Naive thymus-derived CD8-positive, alpha-beta T cell (primary cell): Measurements from ENCODE around the gene GGT5. TPM values are rescaled to one million over a fixed set of nuclear protein-coding genes. Genes with fewer than 3 reads are reported as not detected.
"Not testable (repeated sequence)": the region's sequence is repeated elsewhere in the genome, so short reads cannot be mapped to it uniquely, and the experiment has no call there.

ENCODE experiments used
- ATAC-seq, 2 donors: fragments of 150-1000 bp; cut with Tn5 transposase in 1 of 2; sonication (Bioruptor Pico), chemical (Tn5 transposase) in 1 of 2; 1 replicate in 1 of 2; 2 replicates in 1 of 2; pipeline ENCODE4 v1.10.0; 2021; ENCODE audit warnings: mild to moderate bottlenecking in 2 of 2, moderate library complexity in 2 of 2
- POLR2A ChIA-PET: fragments of 350-600 bp; sonication (Branson Sonifier 250); formaldehyde crosslinking; loops from one replicate; lab custom pipeline; 2021; ENCODE audit warnings: antibody characterized with exemption; lab: Charles Lee
- DNase-seq, 10 donors: peaks; one replicate each; pipeline versions ENCODE4 v3.0.0 to v3.0.0-alpha.2; 2020 to 2022
- H3K27ac Mint-ChIP-seq, 10 donors: one replicate each; pipeline ENCODE4 v1.8.0; 2020 to 2022; ENCODE audit warnings: mild to moderate bottlenecking in 10 of 10, mixed read lengths in 10 of 10, moderate library complexity in 4 of 10, inconsistent platforms in 1 of 10
- H3K27me3 Mint-ChIP-seq, 5 donors: one replicate each; pipeline ENCODE4 v1.8.0; 2021 to 2022; ENCODE audit warnings: mixed read lengths in 5 of 5
- H3K36me3 Mint-ChIP-seq, 3 donors: one replicate each; pipeline ENCODE4 v1.8.0; 2020 to 2022; ENCODE audit warnings: mixed read lengths in 3 of 3, mild to moderate bottlenecking in 2 of 3, inconsistent platforms in 1 of 3
- H3K4me1 Mint-ChIP-seq, 4 donors: one replicate each; pipeline ENCODE4 v1.8.0; 2021 to 2022; ENCODE audit warnings: mixed read lengths in 4 of 4
- H3K4me3 Mint-ChIP-seq, 10 donors: one replicate each; pipeline ENCODE4 v1.8.0; 2020 to 2022; ENCODE audit warnings: mild to moderate bottlenecking in 10 of 10, mixed read lengths in 10 of 10, moderate library complexity in 6 of 10, inconsistent platforms in 1 of 10
- H3K9me3 Mint-ChIP-seq, 9 donors: one replicate each; pipeline ENCODE4 v1.8.0; 2020 to 2022; ENCODE audit warnings: mixed read lengths in 9 of 9, mild to moderate bottlenecking in 3 of 9, inconsistent platforms in 1 of 9, moderate library complexity in 1 of 9
- polyA plus RNA-seq, 3 donors: library from polyadenylated mRNA; unstranded; fragments of 300-500 nt; fragmentation: Illumina TruSeq; gene quantifications; one replicate each; pipeline ENCODE4 v1.2.3, GENCODE V29; 2021
- total RNA-seq, 8 experiments: library from RNA in 2 of 8; stranded (reverse) in 2 of 8; gene quantifications; one replicate each; pipeline ENCODE4 v1.2.3 and lab custom pipeline; 2021 to 2026

GGT5 gene
- total and polyA plus RNA-seq, 5 experiments from 2014 or later: 0.08 TPM; not detected in 4

DNA sequence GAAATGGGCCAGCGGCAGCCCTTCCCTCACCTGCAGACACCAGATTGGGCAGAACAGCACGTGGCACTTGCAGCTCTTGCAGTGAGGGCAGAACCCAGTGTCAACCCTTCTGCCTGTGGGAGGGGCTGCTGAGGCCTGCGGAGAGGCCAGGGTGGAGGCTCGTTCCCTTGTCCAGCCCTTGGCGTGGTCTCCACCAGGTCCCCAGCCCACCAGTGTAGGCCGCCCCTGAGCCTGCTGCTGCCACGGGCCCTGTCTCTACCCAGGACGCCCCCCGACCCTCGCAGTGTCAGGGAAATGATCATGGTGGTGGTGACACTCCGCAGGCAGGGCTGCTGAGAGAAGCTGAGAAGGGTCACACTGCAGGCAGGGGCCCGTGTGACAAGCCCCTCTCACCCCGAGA, 11.3 kb upstream of the GGT5 start:
- H3K9me3 Mint-ChIP-seq, DNase-seq, POLR2A ChIA-PET, H3K27me3 Mint-ChIP-seq, ATAC-seq, H3K36me3 Mint-ChIP-seq, H3K4me3 Mint-ChIP-seq, H3K27ac Mint-ChIP-seq, H3K4me1 Mint-ChIP-seq: not testable (repeated sequence)

DNA sequence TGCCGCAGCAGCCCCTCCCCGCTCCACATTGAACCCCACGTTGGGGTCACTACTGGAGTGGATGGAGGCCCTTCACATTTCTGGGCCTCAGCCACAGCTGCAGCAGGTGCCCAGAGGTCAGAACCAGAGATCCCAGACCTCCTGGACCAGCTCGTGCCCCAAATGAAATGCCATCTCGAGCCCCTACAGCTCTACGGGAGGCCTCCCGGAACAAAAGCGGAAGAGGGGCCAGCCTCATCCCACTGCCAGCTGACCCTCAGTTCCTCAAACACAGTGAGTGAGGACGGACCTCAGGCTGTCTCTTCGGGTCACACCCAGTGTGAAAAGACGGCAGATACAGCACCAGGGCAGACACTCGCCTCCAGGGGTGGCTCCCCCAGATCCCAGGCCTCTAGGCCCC, 8.2 kb upstream of the GGT5 start:
- ATAC-seq, H3K4me1 Mint-ChIP-seq, H3K27me3 Mint-ChIP-seq, DNase-seq, H3K4me3 Mint-ChIP-seq, H3K9me3 Mint-ChIP-seq, POLR2A ChIA-PET, H3K27ac Mint-ChIP-seq, H3K36me3 Mint-ChIP-seq: not testable (repeated sequence)

DNA sequence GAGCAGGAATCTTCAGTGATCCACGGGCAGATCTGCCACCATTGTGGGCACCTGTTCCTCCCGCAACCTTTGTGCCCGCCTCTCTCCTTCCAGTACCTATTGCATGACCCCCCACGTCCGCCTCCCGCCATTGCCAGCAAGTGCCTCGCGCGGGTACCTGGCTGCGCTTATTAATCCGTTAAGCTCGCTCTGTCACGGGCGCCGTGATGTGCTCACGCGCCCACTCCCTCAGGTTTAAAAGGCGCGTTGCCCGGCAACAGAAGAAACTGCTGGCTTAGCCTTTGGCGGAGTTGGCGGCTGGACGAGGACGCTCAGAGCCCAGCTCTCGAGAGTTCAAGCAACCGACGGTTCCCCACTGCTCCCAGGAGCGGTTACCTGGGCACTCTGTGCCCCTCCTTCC, 6.4 kb upstream of the GGT5 start:
- H3K4me1 Mint-ChIP-seq, H3K9me3 Mint-ChIP-seq, H3K36me3 Mint-ChIP-seq, POLR2A ChIA-PET, H3K27ac Mint-ChIP-seq, DNase-seq, H3K4me3 Mint-ChIP-seq, ATAC-seq, H3K27me3 Mint-ChIP-seq: not testable (repeated sequence)

DNA sequence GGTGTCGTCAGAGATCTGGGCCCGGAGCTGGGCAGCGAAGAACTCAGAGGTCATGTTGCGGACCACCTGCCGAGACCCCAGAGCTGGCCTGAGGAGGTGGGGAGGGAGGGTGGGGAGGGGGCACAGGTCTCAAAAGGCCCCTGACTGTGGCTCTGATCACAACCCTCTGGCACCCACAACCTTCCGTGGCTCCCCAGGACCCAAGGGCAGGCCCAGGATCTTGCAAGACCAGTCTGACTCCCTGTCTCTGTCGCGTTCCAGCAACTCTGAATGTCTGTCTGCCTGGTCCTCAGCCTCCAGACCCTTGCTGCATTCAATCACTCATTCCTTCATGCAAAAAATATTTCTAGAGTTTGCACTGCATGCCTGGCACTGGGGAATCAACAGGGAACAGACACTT, 4.5 kb upstream of the GGT5 start:
- H3K27ac Mint-ChIP-seq, H3K4me3 Mint-ChIP-seq, POLR2A ChIA-PET, H3K27me3 Mint-ChIP-seq, DNase-seq, H3K36me3 Mint-ChIP-seq, H3K9me3 Mint-ChIP-seq, ATAC-seq: not testable (repeated sequence)
- peaks cover 2 to 11% (median 7%) of the 10 kb centered on the region in 4 donors for H3K4me1 Mint-ChIP-seq

DNA sequence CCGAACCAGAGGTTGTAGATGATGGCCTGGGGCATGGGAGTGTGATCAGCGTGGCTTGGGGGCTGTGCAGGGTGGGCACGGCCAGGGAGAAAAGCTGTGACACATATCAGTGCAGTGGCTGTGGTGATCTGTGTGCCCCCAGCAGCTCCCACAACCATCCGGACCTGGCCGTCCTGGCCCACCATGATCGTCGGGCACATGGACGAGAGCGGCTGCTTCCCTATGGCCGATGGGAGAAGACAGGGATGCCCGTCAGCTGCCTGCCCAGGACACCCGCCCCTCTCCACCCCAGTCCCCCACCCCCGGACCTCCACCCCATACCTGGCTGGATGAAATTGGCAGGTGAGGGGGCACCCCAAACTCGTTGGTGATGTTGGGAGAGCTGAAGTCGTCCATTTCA, 3.7 kb upstream of the GGT5 start:
- H3K27ac Mint-ChIP-seq, H3K27me3 Mint-ChIP-seq, H3K36me3 Mint-ChIP-seq, POLR2A ChIA-PET, H3K9me3 Mint-ChIP-seq, ATAC-seq, DNase-seq, H3K4me3 Mint-ChIP-seq: not testable (repeated sequence)
- H3K4me1 Mint-ChIP-seq: peaks cover 5 to 18% (median 13%) of the 10 kb centered on the region in 4 donors

DNA sequence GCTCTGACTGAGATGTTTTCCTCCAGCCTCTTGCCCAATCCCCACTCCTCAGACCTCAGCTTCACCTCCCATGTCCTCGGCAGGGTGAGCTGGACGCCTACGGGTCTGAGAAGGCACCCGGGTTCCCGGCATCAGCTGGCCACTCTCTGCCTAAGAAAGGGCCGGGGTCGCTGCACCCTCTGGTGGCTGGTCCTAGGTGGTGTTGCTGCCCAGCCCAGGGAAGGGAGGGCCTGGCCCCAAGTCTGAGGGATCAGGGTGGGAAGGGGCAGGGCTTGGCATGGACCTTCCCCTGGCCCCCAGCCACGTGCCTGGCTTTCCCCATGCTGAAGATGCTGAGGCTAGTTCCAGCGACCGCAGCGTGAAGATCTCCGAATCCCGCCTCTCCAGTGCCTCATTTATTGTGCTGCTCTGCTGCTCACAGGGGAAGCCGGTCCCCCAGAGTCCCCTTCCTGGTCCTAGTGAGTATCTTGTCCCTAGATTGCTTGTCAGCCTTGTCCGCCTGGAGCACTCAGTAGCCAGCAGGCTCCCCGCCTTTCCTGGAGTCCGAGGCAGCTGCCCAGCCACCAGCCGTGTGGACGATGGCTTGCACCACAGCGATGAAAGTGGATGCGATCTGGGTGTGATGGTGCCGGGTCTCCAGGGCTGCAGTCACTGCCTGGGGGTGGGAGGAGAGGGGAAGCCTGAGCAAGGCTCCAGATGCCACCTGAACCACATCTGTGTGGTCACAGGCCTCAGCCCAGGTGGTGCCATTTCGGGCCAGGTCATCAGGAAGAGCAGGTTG, 2.9 kb upstream of the GGT5 start:
- no peaks in the 10 kb centered on the region for H3K36me3 Mint-ChIP-seq

DNA sequence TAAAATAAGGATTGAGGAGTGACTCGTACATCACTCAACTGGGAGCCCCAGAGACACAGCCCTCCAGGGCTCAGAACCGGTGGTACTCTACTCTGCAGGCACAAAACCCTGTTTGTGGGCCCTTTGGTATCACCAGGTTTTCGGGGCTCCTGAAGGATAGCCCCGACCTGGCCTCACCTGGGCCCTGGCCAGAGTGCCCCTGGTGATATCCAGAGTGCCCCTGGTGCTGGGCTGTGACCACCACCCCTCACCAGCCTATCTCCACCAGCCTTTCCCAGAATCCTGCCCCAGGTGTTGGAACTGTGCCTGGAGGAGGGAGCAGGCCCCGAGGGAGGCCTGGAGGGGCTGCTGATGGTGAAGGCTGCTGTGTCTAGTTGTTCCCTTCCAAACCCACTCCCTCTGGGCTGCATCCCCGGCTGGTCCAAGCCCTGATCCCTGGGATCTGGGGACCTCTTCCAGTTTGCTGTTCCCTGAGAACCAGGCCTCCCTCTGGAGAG, 2.2 kb upstream of the GGT5 start:
- ATAC-seq (no peak), DNase-seq (no peak)
- H3K4me1 Mint-ChIP-seq: peaks cover 16 to 34% (median 28%) of the 10 kb centered on the region in 4 donors
- H3K9me3 Mint-ChIP-seq: no peaks in the 10 kb centered on the region
- peak overlapping the region in 1 of 10 donors; percentile 46 for H3K27ac Mint-ChIP-seq
- no peak overlapping the region for H3K4me3 Mint-ChIP-seq
- no peaks in the 10 kb centered on the region for H3K27me3 Mint-ChIP-seq
- POLR2A ChIA-PET: interaction anchor here (0.8 kb wide), 1 partner anchor 114 kb away, joined by 3 read pairs; no protein-coding TSS in a partner anchor
- no peaks in the 10 kb centered on the region for H3K36me3 Mint-ChIP-seq

More for the DNA sequence above, 2.9 kb upstream of the GGT5 start:
- Mint-ChIP-seq H3K27ac (peak overlapping the region in 2 of 10 donors; percentile 41 to 46), H3K9me3 (no peaks in the 10 kb centered on the region), H3K4me1 (peaks cover 12 to 27% (median 21%) of the 10 kb centered on the region in 4 donors), H3K27me3 (no peaks in the 10 kb centered on the region), H3K4me3 (no peak overlapping the region)
- POLR2A ChIA-PET: interaction anchor here (0.8 kb wide), 1 partner anchor 115 kb away, joined by 3 read pairs; no protein-coding TSS in a partner anchor
- ATAC-seq (peak; percentile 66 to 87), DNase-seq (peak; percentile 19 to 77 (median 46))

DNA sequence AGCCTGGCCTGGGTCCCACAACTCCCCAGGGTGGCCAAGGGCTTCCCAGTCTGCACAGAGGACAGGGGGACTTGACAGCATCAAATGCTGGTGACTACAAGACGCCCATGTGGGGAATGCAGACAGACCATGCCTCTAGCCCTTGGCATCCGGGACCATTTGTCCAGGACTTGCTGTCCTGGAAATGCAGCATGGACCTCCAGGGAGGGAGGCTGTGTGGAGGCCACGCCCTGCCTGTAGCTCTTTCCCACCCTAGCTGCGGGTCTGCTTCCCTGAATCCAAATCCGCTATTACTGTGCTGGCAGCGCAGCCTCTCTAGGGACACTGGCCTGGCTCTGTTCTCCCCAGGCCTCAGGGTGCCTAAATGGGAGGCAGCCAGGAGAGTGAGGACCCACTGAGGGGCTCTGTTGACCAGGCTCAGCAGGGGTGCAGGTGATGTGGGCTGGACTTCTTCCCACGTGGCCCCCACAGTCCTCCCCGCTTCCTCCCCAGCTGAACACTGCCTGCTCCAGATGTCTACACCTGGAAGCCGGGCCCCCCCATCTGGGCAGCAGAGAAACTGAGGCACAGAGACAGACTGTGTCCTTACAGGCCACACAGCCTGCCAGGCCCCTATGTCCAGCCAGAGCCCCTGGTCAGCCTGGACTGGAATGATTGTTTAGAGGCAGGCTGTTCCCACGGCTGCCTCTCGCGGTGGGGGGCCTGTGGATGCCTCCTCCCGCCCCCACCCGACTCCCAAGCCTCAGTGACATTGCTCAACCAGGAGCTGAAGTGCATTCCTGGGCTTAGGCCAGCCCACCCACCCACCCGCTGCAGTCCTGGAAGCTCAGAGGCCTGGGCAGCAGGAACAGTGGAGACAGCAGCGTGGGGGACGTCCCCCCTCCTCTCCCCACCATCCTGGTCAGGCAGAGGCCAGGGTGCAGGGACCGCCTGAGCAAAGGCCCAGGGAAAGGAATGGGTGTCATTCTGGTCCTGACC, 991 bp upstream of the GGT5 start:
- Mint-ChIP-seq H3K4me1 (peaks cover 19 to 45% (median 37%) of the 10 kb centered on the region in 4 donors), H3K27ac (peak overlapping the region in 5 of 10 donors; percentile 21 to 80 (median 25))
- ATAC-seq, H3K36me3 Mint-ChIP-seq, H3K27me3 Mint-ChIP-seq, H3K4me3 Mint-ChIP-seq, POLR2A ChIA-PET, H3K9me3 Mint-ChIP-seq, DNase-seq: not testable (repeated sequence)

DNA sequence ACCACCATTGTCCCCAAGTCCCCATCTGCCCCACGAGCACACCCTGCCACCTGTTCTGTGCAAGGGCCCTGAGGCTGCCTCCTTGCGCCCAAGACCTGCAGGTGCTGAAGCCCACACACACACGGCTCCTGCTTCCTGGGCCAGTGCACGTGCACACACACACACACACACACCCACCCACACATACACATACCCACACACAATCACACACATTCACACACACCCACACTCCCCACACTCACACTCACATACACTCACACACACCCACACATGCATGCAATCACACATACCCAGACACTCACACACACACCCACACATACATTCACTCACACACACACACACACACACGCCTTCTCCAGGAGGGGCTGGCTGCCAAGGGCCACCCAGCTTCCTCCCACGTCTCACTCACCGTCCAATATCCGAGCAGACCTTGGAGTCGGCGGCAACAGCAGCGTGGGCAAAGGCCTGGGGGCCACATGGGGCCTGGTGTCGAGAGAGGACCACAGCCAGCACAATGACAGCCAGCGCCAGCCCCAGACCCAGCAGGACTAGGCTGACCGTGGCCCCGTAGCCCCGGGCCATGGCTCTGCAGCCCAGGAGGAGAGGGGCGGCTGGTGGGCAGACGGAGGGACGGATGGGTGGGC, 616 bp downstream of the GGT5 start:
- POLR2A ChIA-PET: no interaction called here
- Mint-ChIP-seq H3K36me3 (no peaks in the 10 kb centered on the region), H3K4me1 (peaks cover 19 to 51% (median 42%) of the 10 kb centered on the region in 4 donors), H3K4me3 (peak overlapping the region; percentile 2 to 66 (median 52)), H3K9me3 (no peaks in the 10 kb centered on the region), H3K27me3 (no peaks in the 10 kb centered on the region), H3K27ac (peak overlapping the region in 8 of 10 donors; percentile 12 to 94 (median 74))
- DNase-seq (no peak), ATAC-seq (no peak)

DNA sequence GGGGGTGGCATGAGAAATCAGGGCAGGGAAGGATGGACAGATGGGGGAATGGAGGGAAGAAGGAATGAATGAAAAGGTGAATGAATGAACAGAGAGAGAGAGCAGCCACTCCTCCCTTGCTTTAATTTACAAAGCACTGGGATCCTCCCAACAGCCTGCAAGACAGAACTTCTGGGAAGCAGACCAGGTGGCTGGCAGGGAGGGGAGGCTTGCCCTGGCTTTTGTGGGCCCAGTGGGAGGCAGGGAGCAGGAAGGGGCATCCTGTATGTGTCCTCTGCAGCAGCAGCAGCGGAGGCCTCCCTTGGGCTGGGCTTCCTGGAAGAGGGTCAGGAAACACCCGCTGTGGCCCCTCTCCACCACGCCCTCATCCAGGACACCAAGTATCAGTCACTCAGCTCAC, 1.5 kb downstream of the GGT5 start:
- not testable (repeated sequence) for H3K27me3 Mint-ChIP-seq, H3K36me3 Mint-ChIP-seq, DNase-seq, ATAC-seq, H3K9me3 Mint-ChIP-seq
- Mint-ChIP-seq H3K4me3 (peak overlapping the region; percentile 50 to 86 (median 70)), H3K27ac (peak overlapping the region in 6 of 10 donors; percentile 17 to 91 (median 80)), H3K4me1 (peaks cover 19 to 51% (median 42%) of the 10 kb centered on the region in 4 donors)
- POLR2A ChIA-PET: interaction anchor here (0.8 to 1.6 kb wide), 6 partner anchors 9 to 110 kb away, joined by 3 to 11 read pairs (median 4); no protein-coding TSS in a partner anchor

DNA sequence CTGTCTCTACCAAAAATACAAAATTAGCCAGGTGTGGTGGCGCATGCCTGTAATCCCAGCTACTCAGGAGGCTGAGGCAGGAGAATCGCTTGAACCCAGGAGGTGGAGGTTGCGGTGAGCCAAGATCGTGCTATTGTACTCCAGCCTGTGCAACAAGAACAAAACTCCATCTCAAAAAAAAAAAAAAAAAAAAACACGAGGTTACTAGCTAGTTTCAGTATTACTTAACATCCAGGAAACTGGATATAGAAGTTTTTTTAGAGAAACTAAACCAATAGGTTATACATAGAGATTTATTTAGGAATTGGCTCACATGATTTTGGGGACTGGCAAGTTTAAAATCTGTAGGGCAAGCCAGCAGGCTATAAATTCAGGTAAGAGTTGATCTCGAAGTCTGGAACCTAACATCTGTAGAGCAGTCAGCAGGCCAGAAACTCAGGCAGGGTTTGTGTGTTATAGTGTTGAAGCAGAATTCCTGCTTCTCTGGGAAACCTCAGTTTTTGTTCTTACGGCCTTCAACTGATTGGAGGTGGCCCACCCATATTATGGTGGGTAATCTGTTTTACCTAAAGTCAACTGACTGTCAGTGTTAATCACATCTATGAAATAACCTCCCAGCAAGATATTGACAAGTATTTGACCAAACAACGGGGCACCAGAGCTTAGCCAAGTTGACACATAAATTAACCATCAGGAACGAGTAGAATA, 3.7 kb downstream of the GGT5 start:
- H3K9me3 Mint-ChIP-seq, DNase-seq, ATAC-seq, POLR2A ChIA-PET, H3K36me3 Mint-ChIP-seq, H3K27me3 Mint-ChIP-seq: not testable (repeated sequence)
- peak overlapping the region in 8 of 10 donors; percentile 3 to 77 (median 64) for H3K27ac Mint-ChIP-seq
- H3K4me3 Mint-ChIP-seq: peak overlapping the region in 2 of 10 donors; percentile 30 to 45
- peaks cover 19 to 51% (median 42%) of the 10 kb centered on the region in 4 donors for H3K4me1 Mint-ChIP-seq
